Measurements from ENCODE around the gene ERC2.

DNA sequence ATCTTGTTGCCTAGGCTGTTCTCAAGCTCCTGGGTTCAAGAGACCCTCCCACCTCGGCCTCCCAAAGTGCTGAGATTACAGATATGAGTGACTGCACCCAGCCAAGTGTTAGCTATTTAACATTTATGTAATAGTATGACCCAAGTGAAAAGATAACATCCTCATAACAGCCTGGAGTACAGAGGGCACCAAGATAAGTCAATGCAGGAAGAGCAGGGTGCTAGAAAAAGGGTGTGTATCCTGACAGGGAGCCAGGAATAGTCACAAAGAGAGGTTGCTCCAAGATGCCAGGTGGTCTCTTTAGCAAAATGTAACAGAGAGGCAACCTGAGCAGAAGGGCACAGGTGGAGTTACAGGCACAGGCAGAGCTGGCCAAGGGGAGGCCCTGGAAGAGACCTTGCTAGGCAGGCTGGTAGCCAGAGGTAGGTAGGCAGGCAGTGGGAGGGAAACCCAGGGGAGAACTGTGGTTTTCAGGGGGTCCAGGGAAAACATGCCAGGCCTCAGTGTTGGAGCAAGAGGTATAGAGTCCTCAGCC lies 277.4 kb downstream of the ERC2 start:
- TF ChIP-seq EZH2 (IDR thresholded peaks at IDR 0.05; ENCODE audit: low read depth, low read length, severe bottlenecking) (no peak), HDAC6 (IDR thresholded peaks at IDR 0.05; ENCODE audit: low read depth, low read length) (no peak), NANOG (IDR thresholded peaks at IDR 0.05; ENCODE audit: insufficient read depth, low read depth, low read length, poor library complexity, severe bottlenecking) (no peak), RBBP5 (IDR thresholded peaks at IDR 0.05; ENCODE audit: borderline replicate concordance, low read depth, low read length) (no peak), EP300 (IDR thresholded peaks at IDR 0.05; ENCODE audit: borderline replicate concordance in 1 of 2, low read depth in 2 of 2, low read length in 2 of 2) (no peak), GABPA (IDR thresholded peaks at IDR 0.05; ENCODE audit: borderline replicate concordance, insufficient read depth, low read length) (no peak), HDAC2 (IDR thresholded peaks at IDR 0.05; ENCODE audit: borderline replicate concordance in 1 of 2, low read depth in 2 of 2, low read length in 2 of 2) (no peak), SRF (IDR thresholded peaks at IDR 0.05; ENCODE audit: low read depth, low read length) (no peak), POLR2A (IDR thresholded peaks at IDR 0.05; ENCODE audit: control extremely low read depth in 1 of 2, low read depth in 2 of 2, low read length in 2 of 2) (no peak), POLR2AphosphoS5 (IDR thresholded peaks at IDR 0.05; ENCODE audit: low read depth, low read length) (no peak), RNF2 (IDR thresholded peaks at IDR 0.05; ENCODE audit: borderline replicate concordance, low read depth, low read length, missing control alignments, poor library complexity, severe bottlenecking) (no peak), MAFK (IDR thresholded peaks at IDR 0.05; ENCODE audit: low read depth, low read length) (no peak)
- TF ChIP-seq, protein P1, sequence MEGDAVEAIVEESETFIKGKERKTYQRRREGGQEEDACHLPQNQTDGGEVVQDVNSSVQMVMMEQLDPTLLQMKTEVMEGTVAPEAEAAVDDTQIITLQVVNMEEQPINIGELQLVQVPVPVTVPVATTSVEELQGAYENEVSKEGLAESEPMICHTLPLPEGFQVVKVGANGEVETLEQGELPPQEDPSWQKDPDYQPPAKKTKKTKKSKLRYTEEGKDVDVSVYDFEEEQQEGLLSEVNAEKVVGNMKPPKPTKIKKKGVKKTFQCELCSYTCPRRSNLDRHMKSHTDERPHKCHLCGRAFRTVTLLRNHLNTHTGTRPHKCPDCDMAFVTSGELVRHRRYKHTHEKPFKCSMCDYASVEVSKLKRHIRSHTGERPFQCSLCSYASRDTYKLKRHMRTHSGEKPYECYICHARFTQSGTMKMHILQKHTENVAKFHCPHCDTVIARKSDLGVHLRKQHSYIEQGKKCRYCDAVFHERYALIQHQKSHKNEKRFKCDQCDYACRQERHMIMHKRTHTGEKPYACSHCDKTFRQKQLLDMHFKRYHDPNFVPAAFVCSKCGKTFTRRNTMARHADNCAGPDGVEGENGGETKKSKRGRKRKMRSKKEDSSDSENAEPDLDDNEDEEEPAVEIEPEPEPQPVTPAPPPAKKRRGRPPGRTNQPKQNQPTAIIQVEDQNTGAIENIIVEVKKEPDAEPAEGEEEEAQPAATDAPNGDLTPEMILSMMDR (IDR thresholded peaks at IDR 0.05; ENCODE audit: control extremely low read depth in 1 of 3, insufficient read depth in 1 of 3, low read depth in 1 of 3, low read length in 3 of 3), result no peak
- TF ChIP-seq, protein P2, sequence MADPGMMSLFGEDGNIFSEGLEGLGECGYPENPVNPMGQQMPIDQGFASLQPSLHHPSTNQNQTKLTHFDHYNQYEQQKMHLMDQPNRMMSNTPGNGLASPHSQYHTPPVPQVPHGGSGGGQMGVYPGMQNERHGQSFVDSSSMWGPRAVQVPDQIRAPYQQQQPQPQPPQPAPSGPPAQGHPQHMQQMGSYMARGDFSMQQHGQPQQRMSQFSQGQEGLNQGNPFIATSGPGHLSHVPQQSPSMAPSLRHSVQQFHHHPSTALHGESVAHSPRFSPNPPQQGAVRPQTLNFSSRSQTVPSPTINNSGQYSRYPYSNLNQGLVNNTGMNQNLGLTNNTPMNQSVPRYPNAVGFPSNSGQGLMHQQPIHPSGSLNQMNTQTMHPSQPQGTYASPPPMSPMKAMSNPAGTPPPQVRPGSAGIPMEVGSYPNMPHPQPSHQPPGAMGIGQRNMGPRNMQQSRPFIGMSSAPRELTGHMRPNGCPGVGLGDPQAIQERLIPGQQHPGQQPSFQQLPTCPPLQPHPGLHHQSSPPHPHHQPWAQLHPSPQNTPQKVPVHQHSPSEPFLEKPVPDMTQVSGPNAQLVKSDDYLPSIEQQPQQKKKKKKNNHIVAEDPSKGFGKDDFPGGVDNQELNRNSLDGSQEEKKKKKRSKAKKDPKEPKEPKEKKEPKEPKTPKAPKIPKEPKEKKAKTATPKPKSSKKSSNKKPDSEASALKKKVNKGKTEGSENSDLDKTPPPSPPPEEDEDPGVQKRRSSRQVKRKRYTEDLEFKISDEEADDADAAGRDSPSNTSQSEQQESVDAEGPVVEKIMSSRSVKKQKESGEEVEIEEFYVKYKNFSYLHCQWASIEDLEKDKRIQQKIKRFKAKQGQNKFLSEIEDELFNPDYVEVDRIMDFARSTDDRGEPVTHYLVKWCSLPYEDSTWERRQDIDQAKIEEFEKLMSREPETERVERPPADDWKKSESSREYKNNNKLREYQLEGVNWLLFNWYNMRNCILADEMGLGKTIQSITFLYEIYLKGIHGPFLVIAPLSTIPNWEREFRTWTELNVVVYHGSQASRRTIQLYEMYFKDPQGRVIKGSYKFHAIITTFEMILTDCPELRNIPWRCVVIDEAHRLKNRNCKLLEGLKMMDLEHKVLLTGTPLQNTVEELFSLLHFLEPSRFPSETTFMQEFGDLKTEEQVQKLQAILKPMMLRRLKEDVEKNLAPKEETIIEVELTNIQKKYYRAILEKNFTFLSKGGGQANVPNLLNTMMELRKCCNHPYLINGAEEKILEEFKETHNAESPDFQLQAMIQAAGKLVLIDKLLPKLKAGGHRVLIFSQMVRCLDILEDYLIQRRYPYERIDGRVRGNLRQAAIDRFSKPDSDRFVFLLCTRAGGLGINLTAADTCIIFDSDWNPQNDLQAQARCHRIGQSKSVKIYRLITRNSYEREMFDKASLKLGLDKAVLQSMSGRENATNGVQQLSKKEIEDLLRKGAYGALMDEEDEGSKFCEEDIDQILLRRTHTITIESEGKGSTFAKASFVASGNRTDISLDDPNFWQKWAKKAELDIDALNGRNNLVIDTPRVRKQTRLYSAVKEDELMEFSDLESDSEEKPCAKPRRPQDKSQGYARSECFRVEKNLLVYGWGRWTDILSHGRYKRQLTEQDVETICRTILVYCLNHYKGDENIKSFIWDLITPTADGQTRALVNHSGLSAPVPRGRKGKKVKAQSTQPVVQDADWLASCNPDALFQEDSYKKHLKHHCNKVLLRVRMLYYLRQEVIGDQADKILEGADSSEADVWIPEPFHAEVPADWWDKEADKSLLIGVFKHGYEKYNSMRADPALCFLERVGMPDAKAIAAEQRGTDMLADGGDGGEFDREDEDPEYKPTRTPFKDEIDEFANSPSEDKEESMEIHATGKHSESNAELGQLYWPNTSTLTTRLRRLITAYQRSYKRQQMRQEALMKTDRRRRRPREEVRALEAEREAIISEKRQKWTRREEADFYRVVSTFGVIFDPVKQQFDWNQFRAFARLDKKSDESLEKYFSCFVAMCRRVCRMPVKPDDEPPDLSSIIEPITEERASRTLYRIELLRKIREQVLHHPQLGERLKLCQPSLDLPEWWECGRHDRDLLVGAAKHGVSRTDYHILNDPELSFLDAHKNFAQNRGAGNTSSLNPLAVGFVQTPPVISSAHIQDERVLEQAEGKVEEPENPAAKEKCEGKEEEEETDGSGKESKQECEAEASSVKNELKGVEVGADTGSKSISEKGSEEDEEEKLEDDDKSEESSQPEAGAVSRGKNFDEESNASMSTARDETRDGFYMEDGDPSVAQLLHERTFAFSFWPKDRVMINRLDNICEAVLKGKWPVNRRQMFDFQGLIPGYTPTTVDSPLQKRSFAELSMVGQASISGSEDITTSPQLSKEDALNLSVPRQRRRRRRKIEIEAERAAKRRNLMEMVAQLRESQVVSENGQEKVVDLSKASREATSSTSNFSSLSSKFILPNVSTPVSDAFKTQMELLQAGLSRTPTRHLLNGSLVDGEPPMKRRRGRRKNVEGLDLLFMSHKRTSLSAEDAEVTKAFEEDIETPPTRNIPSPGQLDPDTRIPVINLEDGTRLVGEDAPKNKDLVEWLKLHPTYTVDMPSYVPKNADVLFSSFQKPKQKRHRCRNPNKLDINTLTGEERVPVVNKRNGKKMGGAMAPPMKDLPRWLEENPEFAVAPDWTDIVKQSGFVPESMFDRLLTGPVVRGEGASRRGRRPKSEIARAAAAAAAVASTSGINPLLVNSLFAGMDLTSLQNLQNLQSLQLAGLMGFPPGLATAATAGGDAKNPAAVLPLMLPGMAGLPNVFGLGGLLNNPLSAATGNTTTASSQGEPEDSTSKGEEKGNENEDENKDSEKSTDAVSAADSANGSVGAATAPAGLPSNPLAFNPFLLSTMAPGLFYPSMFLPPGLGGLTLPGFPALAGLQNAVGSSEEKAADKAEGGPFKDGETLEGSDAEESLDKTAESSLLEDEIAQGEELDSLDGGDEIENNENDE (IDR thresholded peaks at IDR 0.05; ENCODE audit: insufficient replicate concordance, low read length), result no peak

Data from H1 (cell line).